Ishikawa (cell line): ENCODE data around the gene PFKM.

Source experiments
- CEBPB ChIP-seq: IDR thresholded peaks from 2 replicates; pipeline ENCODE4 v1.6.1; 2012
- CREB1 ChIP-seq: IDR thresholded peaks from 2 replicates; pipeline ENCODE4 v1.6.1; 2012; ENCODE audit warnings: low read depth
- EP300 ChIP-seq: IDR thresholded peaks from 2 replicates; pipeline ENCODE4 v1.6.1; 2012; ENCODE audit warnings: borderline replicate concordance
- FOXM1 ChIP-seq: IDR thresholded peaks from 2 replicates; pipeline ENCODE4 v1.6.1; 2012; ENCODE audit warnings: low read depth, borderline replicate concordance
- MAX ChIP-seq: IDR thresholded peaks from 2 replicates; pipeline ENCODE4 v1.6.1; 2012
- NFIC ChIP-seq: IDR thresholded peaks from 2 replicates; pipeline ENCODE4 v1.6.1; 2012
- RAD21 ChIP-seq: IDR thresholded peaks from 2 replicates; pipeline ENCODE4 v1.6.1; 2012; ENCODE audit warnings: low read depth
- TCF12 ChIP-seq: IDR thresholded peaks from 2 replicates; pipeline ENCODE4 v1.6.1; 2012; ENCODE audit warnings: low read depth
- TEAD4 ChIP-seq: IDR thresholded peaks from 2 replicates; pipeline ENCODE4 v1.6.1; 2012
- USF1 ChIP-seq: IDR thresholded peaks from 2 replicates; pipeline ENCODE4 v1.6.1; 2012
- YY1 ChIP-seq: IDR thresholded peaks from 2 replicates; pipeline ENCODE4 v1.6.1; 2012; ENCODE audit warnings: low read depth
- ZBTB7A ChIP-seq: IDR thresholded peaks from 2 replicates; pipeline ENCODE4 v1.6.1; 2012; ENCODE audit warnings: low read depth

DNA sequence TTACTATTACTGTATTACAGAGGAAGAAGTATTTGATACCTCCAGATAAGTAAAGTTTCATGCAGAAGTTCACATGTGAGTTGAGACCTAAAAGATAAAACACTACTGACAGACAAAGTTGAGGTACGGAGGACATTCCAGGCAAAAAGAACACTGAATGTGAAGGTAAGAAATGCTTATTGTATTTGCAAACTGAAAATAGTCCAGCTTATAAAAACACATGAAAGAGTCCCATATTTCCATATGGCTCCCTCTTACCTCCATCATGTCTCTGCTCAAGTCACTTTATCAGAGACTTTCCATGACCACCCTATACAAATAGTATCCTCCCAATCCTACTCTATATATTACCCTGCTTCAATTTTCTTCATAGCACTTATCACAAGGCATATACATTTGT lies 49.1 kb upstream of the PFKM start:
- TF ChIP-seq YY1 (no peak), USF1 (no peak), TCF12 (no peak), ZBTB7A (no peak), MAX (no peak), NFIC (no peak), CEBPB (no peak), FOXM1 (no peak), RAD21 (no peak), CREB1 (no peak), TEAD4 (no peak), EP300 (no peak)
